Measurements from ENCODE around the gene PTPRN2.

The PTPRN2 gene

GRCh38 chr7:157764946-157765537 lies 822.6 kb downstream of the PTPRN2 start:
- intact Hi-C loops (cut with DNase I), result no loop called here
- no peak for DNase-seq

- no peak for DNase-seq
- intact Hi-C loops (cut with DNase I), result no loop called here
Observed at GRCh38 chr7:157764193-157764592, 823.4 kb downstream of the PTPRN2 start.

- DNase-seq, result no peak
- intact Hi-C loops (cut with DNase I), result no loop called here
Observed at GRCh38 chr7:157763279-157764000, 824.2 kb downstream of the PTPRN2 start.

GRCh38 chr7:157762824-157763223 lies 824.8 kb downstream of the PTPRN2 start:
- intact Hi-C loops (cut with DNase I), result no loop called here
- DNase-seq, result peak in 1 of 42 donors; percentile 10

GRCh38 chr7:157760004-157760730 lies 827.5 kb downstream of the PTPRN2 start:
- intact Hi-C loops (cut with DNase I), result no loop called here
- peak in 1 of 42 donors; percentile 12 for DNase-seq

- no peak for DNase-seq
- intact Hi-C loops (cut with DNase I), result no loop called here
Observed at GRCh38 chr7:157759246-157759805, 828.3 kb downstream of the PTPRN2 start.

GRCh38 chr7:157758468-157759245 lies 829.0 kb downstream of the PTPRN2 start:
- intact Hi-C loops (cut with DNase I), result no loop called here
- peak in 1 of 42 donors; percentile 2 for DNase-seq

- peak in 1 of 42 donors; percentile 36 for DNase-seq
- intact Hi-C loops (cut with DNase I), result no loop called here
Observed at GRCh38 chr7:157757776-157758467, 829.7 kb downstream of the PTPRN2 start.

- peak in 2 of 42 donors; percentile 14 to 38 for DNase-seq
- intact Hi-C loops (cut with DNase I), result no loop called here
Observed at GRCh38 chr7:157757211-157757610, 830.4 kb downstream of the PTPRN2 start.

GRCh38 chr7:157755741-157756140 lies 831.9 kb downstream of the PTPRN2 start:
- intact Hi-C loops (cut with DNase I), result no loop called here
- DNase-seq, result no peak

- DNase-seq, result no peak
- intact Hi-C loops (cut with DNase I), result no loop called here
Observed at GRCh38 chr7:157754416-157754790, 833.2 kb downstream of the PTPRN2 start.

GRCh38 chr7:157753713-157754415 lies 833.8 kb downstream of the PTPRN2 start:
- no peak for DNase-seq
- intact Hi-C loops (cut with DNase I), result no loop called here

- intact Hi-C loops (cut with DNase I), result no loop called here
- no peak for DNase-seq
Observed at GRCh38 chr7:157752832-157753291, 834.8 kb downstream of the PTPRN2 start.

- DNase-seq, result no peak
- intact Hi-C loops (cut with DNase I), result no loop called here
Observed at GRCh38 chr7:157751951-157752673, 835.5 kb downstream of the PTPRN2 start.

- intact Hi-C loops (cut with DNase I), result no loop called here
- DNase-seq, result peak in 40 of 42 donors; percentile 26 to 91 (median 70)
Observed at GRCh38 chr7:157751406-157751805, 836.2 kb downstream of the PTPRN2 start.

- DNase-seq, result no peak
- intact Hi-C loops (cut with DNase I), result no loop called here
Observed at GRCh38 chr7:157750291-157750690, 837.3 kb downstream of the PTPRN2 start.

Data from head of caudate nucleus (tissue), 42 donors.